Breast epithelium (tissue), 4 donors: ENCODE data around the gene NAT16. TPM values are rescaled to one million over a fixed set of nuclear protein-coding genes. Genes with fewer than 3 reads are reported as not detected.

Experiments
- DNase-seq, 2 donors: peaks; one replicate each; pipeline ENCODE4 v3.0.0-alpha.2; 2019; ENCODE audit warnings: low spot score in 2 of 2
- H3K27ac ChIP-seq, 2 donors: fragments of 200-600 bp; sonication (generic) in 1 of 2; one replicate each; pipeline ENCODE4 v1.5.1; 2016 to 2019; ENCODE audit warnings: mild to moderate bottlenecking in 1 of 2
- H3K27me3 ChIP-seq, 2 donors: fragments of 200-600 bp; sonication (generic) in 1 of 2; one replicate each; pipeline versions ENCODE4 v1.5.1 to v1.6.0; 2017 to 2019; ENCODE audit warnings: control low read depth in 1 of 2, mild to moderate bottlenecking in 1 of 2
- H3K36me3 ChIP-seq: fragments of 200-600 bp; one replicate; pipeline ENCODE4 v1.5.1; 2019
- H3K4me1 ChIP-seq, 2 donors: fragments of 200-600 bp; sonication (generic); one replicate each; pipeline ENCODE4 v1.5.1; 2016 to 2019; ENCODE audit warnings: control low read depth in 1 of 2
- H3K4me3 ChIP-seq, 3 donors: fragments of 200-600 bp; sonication (generic); 1 replicate in 2 of 3; 2 replicates in 1 of 3; pipeline ENCODE4 v1.5.1; 2016 to 2019; ENCODE audit warnings: mild to moderate bottlenecking in 3 of 3, moderate library complexity in 2 of 3
- H3K9me3 ChIP-seq, 2 donors: fragments of 200-600 bp; sonication (generic) in 1 of 2; one replicate each; pipeline ENCODE4 v1.5.1; 2016 to 2019; ENCODE audit warnings: control low read depth in 1 of 2
- POLR2A ChIP-seq: fragments of 450-650 bp; IDR thresholded peaks from one replicate; pipeline ENCODE4 v1.6.1; 2016; ENCODE audit warnings: antibody characterized with exemption, mild to moderate bottlenecking, moderate library complexity
- POLR2AphosphoS5 ChIP-seq, 3 donors: sonication (generic); formaldehyde crosslinking; IDR thresholded peaks; one replicate each; pipeline ENCODE4 v1.6.1; 2017; ENCODE audit warnings: antibody characterized with exemption in 3 of 3
- intact Hi-C: fragments of 100-400 bp; cut with DNase I; formaldehyde crosslinking; loops from one replicate; pipeline ENCODE4 v1.15.1; 2023; ENCODE audit warnings: low total_unique reads
- total RNA-seq, 3 donors: library from RNA; depleted of rRNA; stranded (reverse); fragments of >200 nt; gene quantifications; one replicate each; pipeline ENCODE4 v1.1.0, GENCODE V29; 2016
- TF ChIP-seq, protein P1 (sequence below), 3 donors: fragments of 450-650 bp; IDR thresholded peaks; one replicate each; pipeline ENCODE4 v1.5.1; 2016 to 2017; ENCODE audit warnings: antibody characterized with exemption in 3 of 3, mild to moderate bottlenecking in 3 of 3, moderate library complexity in 3 of 3

NAT16 gene
- total RNA-seq, 3 donors from 2014 or later: not detected

- DNase-seq: no peak
- Histone ChIP-seq H3K4me1 (peaks cover 14 to 16% of the 10 kb centered on the region in 2 donors), H3K27ac (no peak overlapping the region), H3K36me3 (no peaks in the 10 kb centered on the region), H3K9me3 (no peaks in the 10 kb centered on the region), H3K27me3 (peaks cover 11 to 34% of the 10 kb centered on the region in 2 donors), H3K4me3 (no peak overlapping the region)
- TF ChIP-seq, protein P1, sequence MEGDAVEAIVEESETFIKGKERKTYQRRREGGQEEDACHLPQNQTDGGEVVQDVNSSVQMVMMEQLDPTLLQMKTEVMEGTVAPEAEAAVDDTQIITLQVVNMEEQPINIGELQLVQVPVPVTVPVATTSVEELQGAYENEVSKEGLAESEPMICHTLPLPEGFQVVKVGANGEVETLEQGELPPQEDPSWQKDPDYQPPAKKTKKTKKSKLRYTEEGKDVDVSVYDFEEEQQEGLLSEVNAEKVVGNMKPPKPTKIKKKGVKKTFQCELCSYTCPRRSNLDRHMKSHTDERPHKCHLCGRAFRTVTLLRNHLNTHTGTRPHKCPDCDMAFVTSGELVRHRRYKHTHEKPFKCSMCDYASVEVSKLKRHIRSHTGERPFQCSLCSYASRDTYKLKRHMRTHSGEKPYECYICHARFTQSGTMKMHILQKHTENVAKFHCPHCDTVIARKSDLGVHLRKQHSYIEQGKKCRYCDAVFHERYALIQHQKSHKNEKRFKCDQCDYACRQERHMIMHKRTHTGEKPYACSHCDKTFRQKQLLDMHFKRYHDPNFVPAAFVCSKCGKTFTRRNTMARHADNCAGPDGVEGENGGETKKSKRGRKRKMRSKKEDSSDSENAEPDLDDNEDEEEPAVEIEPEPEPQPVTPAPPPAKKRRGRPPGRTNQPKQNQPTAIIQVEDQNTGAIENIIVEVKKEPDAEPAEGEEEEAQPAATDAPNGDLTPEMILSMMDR (IDR thresholded peaks at IDR 0.05): no peak
- TF ChIP-seq POLR2A: no peak
- TF ChIP-seq POLR2AphosphoS5 (IDR thresholded peaks at IDR 0.05): no peak
- intact Hi-C loops: no loop called here
These were observed 19.2 kb downstream of the NAT16 start for GRCh38 chr7:101160910-101161309.

GRCh38 chr7:101159696-101160674, 20.1 kb downstream of the NAT16 start:
- Histone ChIP-seq H3K27ac (no peak overlapping the region), H3K4me3 (no peak overlapping the region), H3K4me1 (peaks cover 20 to 21% of the 10 kb centered on the region in 2 donors), H3K9me3 (no peaks in the 10 kb centered on the region), H3K27me3 (peaks cover 11 to 25% of the 10 kb centered on the region in 2 donors), H3K36me3 (no peaks in the 10 kb centered on the region)
- intact Hi-C loops: no loop called here
- TF ChIP-seq POLR2AphosphoS5 (IDR thresholded peaks at IDR 0.05) (no peak), POLR2A (no peak)
- TF ChIP-seq, protein P1 (IDR thresholded peaks at IDR 0.05): no peak
- no peak for DNase-seq

- TF ChIP-seq, protein P1 (IDR thresholded peaks at IDR 0.05): no peak
- TF ChIP-seq POLR2AphosphoS5 (IDR thresholded peaks at IDR 0.05): no peak
- peaks cover 5 to 6% of the 10 kb centered on the region in 2 donors for H3K4me1 ChIP-seq
- H3K4me3 ChIP-seq: no peak overlapping the region
- no peak overlapping the region for H3K27ac ChIP-seq
- no peaks in the 10 kb centered on the region for H3K36me3 ChIP-seq
- intact Hi-C loops: no loop called here
- no peaks in the 10 kb centered on the region for H3K9me3 ChIP-seq
- DNase-seq: no peak
- no peaks in the 10 kb centered on the region for H3K27me3 ChIP-seq
These were observed 23.1 kb downstream of the NAT16 start for GRCh38 chr7:101156866-101157589.

DNA sequence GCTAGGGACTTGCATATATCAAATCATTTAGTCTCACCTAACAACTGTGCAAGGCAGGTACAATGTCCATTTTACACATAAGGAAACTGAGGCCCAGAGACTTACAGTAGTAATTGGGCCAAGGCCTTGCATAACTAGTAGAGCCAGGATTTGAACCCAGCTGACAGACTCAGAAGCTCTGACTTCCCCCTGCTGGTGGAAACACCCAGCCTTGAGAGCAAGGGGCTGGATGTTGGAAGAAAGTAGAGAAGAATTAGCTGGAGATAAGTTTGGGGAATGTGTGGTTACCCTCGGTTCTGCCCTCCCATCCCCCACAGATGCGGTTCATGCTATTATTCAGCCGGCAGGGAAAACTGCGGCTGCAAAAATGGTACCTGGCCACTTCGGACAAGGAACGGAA, 23.8 kb downstream of the NAT16 start:
- Histone ChIP-seq H3K9me3 (no peaks in the 10 kb centered on the region), H3K4me3 (no peak overlapping the region), H3K4me1 (peaks cover 5 to 6% of the 10 kb centered on the region in 2 donors), H3K27me3 (no peaks in the 10 kb centered on the region), H3K36me3 (no peaks in the 10 kb centered on the region), H3K27ac (no peak overlapping the region)
- no peak for DNase-seq
- TF ChIP-seq POLR2AphosphoS5 (IDR thresholded peaks at IDR 0.05) (no peak), POLR2A (no peak)
- intact Hi-C loops: no loop called here

GRCh38 chr7:101155303-101155702, 24.8 kb downstream of the NAT16 start:
- Histone ChIP-seq H3K27me3 (no peaks in the 10 kb centered on the region), H3K36me3 (no peaks in the 10 kb centered on the region), H3K4me1 (peaks cover 5 to 6% of the 10 kb centered on the region in 2 donors), H3K4me3 (peak overlapping the region; percentile 80 to 89 (median 85)), H3K9me3 (no peaks in the 10 kb centered on the region), H3K27ac (no peak overlapping the region)
- TF ChIP-seq POLR2AphosphoS5 (IDR thresholded peaks at IDR 0.05): no peak
- no peak for TF ChIP-seq POLR2A
- TF ChIP-seq, protein P1 (IDR thresholded peaks at IDR 0.05): no peak
- intact Hi-C loops: no loop called here
- DNase-seq: no peak
